Melanocyte of skin (primary cell): ENCODE measurements around the gene NSUN3. TPM values are rescaled to one million over a fixed set of nuclear protein-coding genes. Genes with fewer than 3 reads are reported as not detected.

Experiments
- total RNA-seq, 2 donors: library from RNA; depleted of rRNA; stranded (reverse); fragments of >200 nt; gene quantifications; 2 replicates each; pipeline ENCODE4 v1.2.3, GENCODE V29; 2012

NSUN3 gene
- total RNA-seq = 10 to 100 TPM; 13.1 to 14.0 TPM

DNA sequence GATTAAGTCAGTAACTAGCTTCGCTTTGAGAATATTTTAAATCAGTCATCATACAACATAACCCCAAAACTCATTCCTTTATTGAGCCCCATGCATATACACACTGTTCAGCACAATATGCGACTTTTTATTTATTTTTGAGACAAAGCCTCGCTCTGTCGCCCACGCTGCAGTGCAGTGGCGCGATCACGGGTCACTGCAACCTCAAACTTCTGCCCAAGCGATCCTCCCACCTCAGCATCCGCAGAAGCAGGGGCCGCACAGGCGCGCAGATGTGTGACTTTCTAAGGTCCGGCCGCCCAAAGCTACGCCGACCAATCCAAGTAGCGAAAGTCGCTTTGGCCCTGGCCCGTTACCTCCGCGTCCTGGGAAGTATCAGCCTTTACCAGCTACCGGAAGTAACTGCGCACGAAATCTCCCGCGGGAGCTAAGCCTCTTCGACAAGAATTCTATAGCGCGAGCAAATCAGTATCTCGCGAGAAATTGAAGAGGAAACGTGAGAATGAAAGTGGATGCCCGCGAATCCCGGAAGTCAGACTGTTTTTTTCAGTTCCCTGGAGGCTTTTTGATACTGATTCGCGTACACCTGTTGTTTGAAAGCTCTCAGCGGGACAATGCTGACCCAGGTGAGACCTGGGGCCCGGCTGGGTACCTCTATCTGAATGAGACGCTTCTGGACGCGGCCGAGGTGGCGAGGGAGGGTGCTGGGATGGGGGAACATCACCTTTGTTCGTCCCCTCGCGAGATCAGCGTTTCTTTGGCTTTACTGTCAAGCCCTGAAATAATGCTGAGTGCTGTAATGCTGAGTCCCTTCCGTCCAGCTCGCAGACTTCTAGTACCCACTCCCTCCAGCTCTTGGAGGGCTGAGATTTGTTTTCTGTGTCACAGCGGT is at the start of gene NSUN3, which contains the start of gene DHFR2:
Gene NSUN3, plus strand, starts transcription at position 549 of the 892 bp plus-strand sequence. Its CDS starts 66 bp downstream, at position 615.
Gene DHFR2, minus strand, starts transcription at position 404 of the 892 bp plus-strand sequence. CDS start 1,405 bp downstream, outside the sequence.

DNA sequence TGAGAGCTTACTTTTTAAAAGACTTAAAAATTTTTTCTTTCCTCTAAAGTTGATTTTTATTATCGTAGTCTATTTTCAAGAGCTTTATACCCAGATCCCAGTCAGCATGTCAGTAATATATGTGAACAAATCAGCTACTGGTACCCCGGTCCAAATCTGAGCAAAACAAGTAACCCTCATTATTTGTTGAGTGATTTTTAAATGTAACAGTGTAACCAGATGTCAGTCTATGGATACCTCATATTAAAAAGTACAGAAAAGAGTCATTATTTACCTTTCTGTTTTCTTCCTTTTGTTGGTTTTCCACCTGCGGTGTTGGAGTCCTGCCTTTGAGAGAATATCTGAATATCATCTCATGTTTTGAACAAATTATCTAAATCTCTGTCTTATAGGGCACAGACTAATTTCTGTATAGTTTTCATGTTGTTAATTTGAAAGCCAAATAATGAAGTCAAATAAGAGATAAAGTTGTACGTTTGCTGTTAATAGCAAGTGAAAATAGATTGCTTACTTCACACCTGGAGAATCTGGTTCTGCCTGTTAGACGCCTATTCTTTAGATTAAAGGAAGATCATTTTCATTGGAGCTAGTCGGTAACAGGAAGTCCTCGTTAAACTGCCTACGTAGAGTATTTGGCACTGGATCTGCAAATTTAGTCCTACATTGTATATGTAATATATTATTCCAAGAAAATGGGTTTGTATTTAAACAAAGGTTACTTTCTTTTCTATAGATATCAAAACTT is 34.6 kb upstream of the NSUN3 start, which contains the start of gene STX19:
Gene STX19, minus strand, starts transcription at position 505 of the 745 bp plus-strand sequence. CDS start 13,328 bp downstream, outside the sequence.

Other genes with a start within 250 kb of the NSUN3 start
- 10 to 100 TPM; 64.6 to 70.2 TPM for gene PROS1, start 89.2 kb upstream of the NSUN3 start, total RNA-seq
- gene ARL13B, start 82.9 kb upstream of the NSUN3 start, total RNA-seq = 10 to 100 TPM in 1 of 2 donors, 1 to 10 TPM in 1; 6.9 to 12.3 TPM
- gene STX19, start 34.5 kb upstream of the NSUN3 start, total RNA-seq = not detected
- 1 to 10 TPM; 5.7 to 10.0 TPM for gene DHFR2, start 145 bp upstream of the NSUN3 start, total RNA-seq